ENCODE measurements around the gene PPP1R3E. TPM values are rescaled to one million over a fixed set of nuclear protein-coding genes. Genes with fewer than 3 reads are reported as not detected.

PPP1R3E gene
- total RNA-seq, 1 donor: 10.9 TPM

- no peak overlapping the region for H3K4me3 ChIP-seq (ENCODE audit: low read depth, low read length)
- no peak for DNase-seq (ENCODE audit: low read depth)
- TF ChIP-seq, protein P1, sequence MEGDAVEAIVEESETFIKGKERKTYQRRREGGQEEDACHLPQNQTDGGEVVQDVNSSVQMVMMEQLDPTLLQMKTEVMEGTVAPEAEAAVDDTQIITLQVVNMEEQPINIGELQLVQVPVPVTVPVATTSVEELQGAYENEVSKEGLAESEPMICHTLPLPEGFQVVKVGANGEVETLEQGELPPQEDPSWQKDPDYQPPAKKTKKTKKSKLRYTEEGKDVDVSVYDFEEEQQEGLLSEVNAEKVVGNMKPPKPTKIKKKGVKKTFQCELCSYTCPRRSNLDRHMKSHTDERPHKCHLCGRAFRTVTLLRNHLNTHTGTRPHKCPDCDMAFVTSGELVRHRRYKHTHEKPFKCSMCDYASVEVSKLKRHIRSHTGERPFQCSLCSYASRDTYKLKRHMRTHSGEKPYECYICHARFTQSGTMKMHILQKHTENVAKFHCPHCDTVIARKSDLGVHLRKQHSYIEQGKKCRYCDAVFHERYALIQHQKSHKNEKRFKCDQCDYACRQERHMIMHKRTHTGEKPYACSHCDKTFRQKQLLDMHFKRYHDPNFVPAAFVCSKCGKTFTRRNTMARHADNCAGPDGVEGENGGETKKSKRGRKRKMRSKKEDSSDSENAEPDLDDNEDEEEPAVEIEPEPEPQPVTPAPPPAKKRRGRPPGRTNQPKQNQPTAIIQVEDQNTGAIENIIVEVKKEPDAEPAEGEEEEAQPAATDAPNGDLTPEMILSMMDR (IDR thresholded peaks at IDR 0.05; ENCODE audit: insufficient read depth, low read length): no peak
Measured at GRCh38 chr14:23346693-23347405, 44.2 kb upstream of the PPP1R3E start.

DNA sequence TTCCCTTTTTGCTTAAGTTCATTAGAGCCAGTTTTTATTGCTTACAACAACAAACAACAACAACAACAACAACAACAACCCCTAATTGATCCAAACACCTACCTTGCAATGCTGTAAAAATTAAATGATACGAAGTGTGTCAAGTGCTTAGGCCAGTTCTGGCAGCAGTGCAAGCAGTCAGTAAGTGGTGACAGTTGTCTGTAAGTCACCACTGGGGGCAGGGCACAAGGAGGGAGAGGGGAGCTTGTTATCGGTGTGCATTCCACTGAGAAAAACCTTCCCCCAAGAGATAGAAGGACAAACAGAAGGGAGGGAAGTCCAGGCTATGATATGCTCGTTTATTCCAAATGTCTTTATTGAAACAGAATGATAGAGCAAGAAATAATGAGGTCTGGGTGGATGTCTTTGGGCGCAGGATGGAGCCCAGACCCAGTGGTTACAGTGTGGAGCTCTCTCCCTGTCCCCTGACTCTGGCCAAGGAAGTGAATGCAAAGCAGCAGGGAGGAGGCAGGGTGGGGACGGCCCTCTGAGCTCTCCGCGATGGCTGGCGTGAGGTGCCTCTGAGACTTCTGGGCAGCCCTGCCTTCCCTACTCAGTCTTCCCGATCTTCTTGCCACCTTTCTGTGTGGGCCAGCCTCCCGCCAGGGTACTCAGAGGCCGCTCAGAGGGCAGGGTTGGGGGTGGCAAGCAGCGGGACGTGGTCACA, 43.5 kb upstream of the PPP1R3E start:
- TF ChIP-seq, protein P1 (IDR thresholded peaks at IDR 0.05; ENCODE audit: insufficient read depth, low read length): no peak
- DNase-seq (ENCODE audit: low read depth): no peak
- no peak overlapping the region for H3K4me3 ChIP-seq (ENCODE audit: low read depth, low read length)

DNA sequence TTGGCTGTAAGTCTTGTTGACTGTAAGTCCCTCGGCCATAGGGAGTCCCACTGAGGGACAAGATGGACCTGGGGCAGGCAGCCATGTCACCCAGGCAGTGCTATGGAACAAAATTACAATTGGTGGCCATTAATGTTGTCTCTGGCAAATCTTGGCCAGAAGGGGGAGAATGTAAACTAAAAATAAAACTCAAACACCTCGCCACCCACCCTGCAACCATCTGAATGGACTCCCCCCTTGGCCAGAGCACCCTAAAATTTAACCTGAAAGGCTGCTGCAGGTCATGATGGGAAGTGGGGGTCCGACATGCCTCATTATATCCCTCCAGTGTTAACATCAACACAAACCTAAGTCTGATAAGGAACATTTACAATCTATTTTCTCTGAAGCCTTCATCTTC, 41.8 kb upstream of the PPP1R3E start:
- DNase-seq (ENCODE audit: low read depth): no peak

GRCh38 chr14:23339506-23340268, 37.0 kb upstream of the PPP1R3E start:
- no peak overlapping the region for H3K4me3 ChIP-seq (ENCODE audit: low read depth, low read length)
- TF ChIP-seq, protein P1 (IDR thresholded peaks at IDR 0.05; ENCODE audit: insufficient read depth, low read length): no peak
- DNase-seq (ENCODE audit: low read depth): no peak

More for the DNA sequence above, 41.8 kb upstream of the PPP1R3E start:
- TF ChIP-seq, protein P1 (IDR thresholded peaks at IDR 0.05; ENCODE audit: insufficient read depth, low read length): no peak
- no peak overlapping the region for H3K4me3 ChIP-seq (ENCODE audit: low read depth, low read length)

- H3K4me3 ChIP-seq (ENCODE audit: low read depth, low read length): no peak overlapping the region
- TF ChIP-seq, protein P1 (IDR thresholded peaks at IDR 0.05; ENCODE audit: insufficient read depth, low read length): no peak
- DNase-seq (ENCODE audit: low read depth): no peak
Measured at GRCh38 chr14:23335623-23336022, 33.0 kb upstream of the PPP1R3E start.

DNA sequence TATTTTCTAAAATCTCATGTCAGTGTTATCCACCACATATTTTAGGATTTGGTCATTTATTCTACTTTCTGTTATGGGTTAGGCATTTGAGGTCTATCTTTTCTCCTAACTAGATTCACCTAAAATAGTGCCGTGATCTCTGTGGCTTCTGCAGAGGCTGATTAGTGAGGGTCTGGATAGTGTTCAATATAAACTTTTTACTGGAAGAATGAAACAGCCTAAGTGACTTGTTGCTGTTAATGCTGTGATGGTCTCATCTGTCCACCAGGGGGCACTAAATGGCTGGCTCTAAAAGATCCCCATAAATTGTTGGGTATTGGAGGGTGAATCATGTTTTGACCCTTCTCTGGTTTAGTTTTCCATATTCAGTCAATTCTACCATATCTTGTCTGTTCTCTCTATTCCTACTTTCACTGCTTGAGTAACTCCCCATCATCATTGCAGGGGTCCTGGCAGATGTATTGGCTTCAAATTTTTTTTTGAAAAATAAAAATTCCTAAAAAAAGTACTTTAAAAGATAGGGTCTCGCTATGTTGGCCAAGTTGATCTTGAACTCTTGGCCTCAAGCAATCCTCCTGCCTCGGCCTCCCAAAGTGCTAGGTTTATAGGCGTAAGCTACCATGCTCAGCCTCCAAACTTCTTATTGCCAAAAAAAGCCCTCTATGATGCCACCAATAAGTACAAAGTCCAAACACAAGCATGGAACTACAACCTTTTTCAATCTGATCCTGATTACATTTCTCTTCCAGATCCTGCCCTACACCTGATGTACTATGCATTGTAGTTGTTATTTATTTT, 25.5 kb upstream of the PPP1R3E start:
- TF ChIP-seq, protein P1 (IDR thresholded peaks at IDR 0.05; ENCODE audit: insufficient read depth, low read length): peak; percentile 87
- peak; percentile 87 for DNase-seq (ENCODE audit: low read depth)
- H3K4me3 ChIP-seq (ENCODE audit: low read depth, low read length): no peak overlapping the region

Data from fibroblast of the aortic adventitia (primary cell).